NCI-H2029 (cell line): ENCODE data around the gene RGL1.
A peak's percentile ranks its signal among the peaks of the same experiment; 100 is the strongest.

Experiments
- DNase-seq: peaks from one replicate; lab custom pipeline; 2025; lab: John Stamatoyannopoulos, UW

Gene RGL1

DNA sequence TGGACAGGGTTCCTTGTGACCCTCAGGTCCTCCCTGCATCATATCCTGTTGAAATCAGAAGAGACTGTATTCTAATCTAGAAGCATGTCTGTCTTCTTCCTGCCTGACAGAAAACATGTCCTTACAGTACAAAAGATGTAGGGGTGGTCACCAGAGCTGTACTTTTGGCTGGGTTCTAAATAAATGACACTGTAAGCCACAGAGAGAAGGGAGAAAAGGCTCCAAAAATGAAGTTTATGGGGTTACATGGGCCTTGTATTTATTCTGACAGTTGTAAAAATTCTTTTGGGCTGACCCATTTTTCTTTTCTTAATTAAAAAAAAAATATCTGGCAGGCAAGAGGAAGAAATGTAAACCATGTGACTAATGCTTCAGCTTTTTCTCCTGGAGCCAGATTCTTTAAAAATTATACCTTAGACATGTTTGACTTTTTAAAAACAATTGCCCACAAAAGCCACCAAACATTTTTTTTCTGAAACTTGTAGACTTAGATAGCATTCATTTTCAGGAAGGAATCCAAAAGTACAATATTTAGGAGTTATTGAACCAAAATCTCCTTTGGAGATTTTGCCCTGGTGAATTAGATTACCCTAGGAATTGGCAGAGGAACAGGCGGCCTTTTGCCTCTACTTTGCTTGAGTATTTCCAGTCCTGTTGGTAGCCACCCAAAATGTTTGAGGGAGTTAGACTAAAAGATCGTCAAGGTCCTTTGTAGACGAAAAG lies 17.1 kb downstream of the RGL1 start:
- no peak for DNase-seq

GRCh38 chr1:183824291-183824690 lies 19.4 kb downstream of the RGL1 start:
- DNase-seq = no peak

DNA sequence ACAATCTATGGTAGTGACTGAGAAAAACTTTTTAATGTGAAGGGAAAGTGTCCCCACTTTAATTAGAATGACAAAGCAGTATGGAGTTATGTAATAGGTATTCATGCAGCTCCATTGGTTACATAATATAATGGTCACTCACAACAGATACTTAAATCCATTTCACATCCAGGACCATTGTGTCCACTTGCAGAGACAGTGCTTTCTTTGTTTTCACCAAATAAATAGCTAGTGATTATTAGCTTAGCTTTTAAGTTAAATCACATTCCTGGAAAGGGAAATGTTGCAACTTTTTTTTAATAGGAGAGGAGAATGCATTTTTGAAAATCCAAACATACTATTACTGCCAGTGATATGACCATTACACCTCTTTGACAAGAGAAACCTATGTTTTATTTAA lies 22.9 kb downstream of the RGL1 start:
- DNase-seq = no peak

- no peak for DNase-seq
These were observed 25.5 kb downstream of the RGL1 start for GRCh38 chr1:183830389-183830788.

GRCh38 chr1:183831311-183831710 lies 26.4 kb downstream of the RGL1 start:
- DNase-seq = no peak

GRCh38 chr1:183832459-183832858 lies 27.5 kb downstream of the RGL1 start:
- no peak for DNase-seq

GRCh38 chr1:183834568-183834967 lies 29.6 kb downstream of the RGL1 start:
- DNase-seq = peak; percentile 11

GRCh38 chr1:183836598-183836997 lies 31.7 kb downstream of the RGL1 start:
- no peak for DNase-seq

GRCh38 chr1:183837062-183837461 lies 32.1 kb downstream of the RGL1 start:
- no peak for DNase-seq

DNA sequence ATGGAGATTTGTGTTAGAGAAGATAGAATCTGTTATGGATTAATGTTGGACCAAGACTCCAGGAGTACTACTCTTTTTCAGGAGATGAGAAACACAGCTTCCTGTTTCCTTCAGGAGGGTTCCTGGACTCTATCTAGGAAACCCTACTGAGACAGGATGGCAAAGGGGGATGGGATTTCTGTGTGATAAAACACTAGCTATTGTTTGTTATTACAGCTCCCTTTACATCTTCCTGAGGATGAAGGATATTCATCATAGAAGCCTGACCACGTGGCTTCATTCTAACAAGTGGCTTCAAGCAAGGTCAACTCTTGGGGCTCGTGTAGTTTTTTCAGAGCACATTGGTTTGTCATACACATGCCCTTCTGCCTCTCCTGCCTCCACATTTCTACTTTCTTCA lies 33.3 kb downstream of the RGL1 start:
- DNase-seq = no peak

DNA sequence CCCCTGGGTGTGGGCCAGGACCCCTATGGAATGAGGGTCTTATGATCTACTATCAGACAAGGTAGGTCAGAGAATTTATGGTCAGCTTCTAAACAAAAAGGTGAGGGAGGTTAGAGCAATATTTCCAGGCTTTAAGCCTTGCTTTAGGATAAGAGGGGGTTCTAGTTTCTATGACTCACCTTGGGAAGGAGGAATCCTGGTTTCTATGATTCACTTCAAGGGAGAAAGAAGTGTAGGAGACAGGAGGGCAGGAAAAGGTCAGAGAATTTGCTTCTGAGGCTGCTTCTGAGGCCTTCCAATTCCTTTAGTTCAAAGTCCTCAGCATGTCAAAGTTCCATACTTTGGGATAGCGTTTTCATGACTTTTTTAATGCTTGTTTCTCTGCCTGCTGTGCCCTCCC lies 35.2 kb downstream of the RGL1 start:
- no peak for DNase-seq

DNA sequence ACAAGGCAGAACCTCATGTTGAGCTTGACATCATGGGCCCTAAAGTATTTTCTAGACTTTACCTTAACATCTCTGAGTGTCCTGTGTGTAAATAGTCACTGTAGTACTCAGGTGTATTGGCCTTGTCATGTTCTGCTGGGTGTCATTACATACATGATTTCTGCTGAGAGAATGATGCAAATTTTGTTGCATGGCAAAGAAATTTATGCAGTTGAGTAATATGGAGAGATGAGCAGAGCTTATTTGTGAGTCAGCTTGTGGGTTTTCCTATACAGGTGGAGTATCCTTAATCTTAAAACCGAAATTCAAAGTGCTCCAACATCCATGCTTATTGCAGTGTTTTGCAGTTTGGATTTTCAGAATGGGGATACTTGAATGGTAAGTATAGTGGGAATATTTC lies 36.6 kb downstream of the RGL1 start:
- DNase-seq = no peak

- no peak for DNase-seq
These were observed 37.3 kb downstream of the RGL1 start for GRCh38 chr1:183841950-183842794.

- no peak for DNase-seq
These were observed 37.9 kb downstream of the RGL1 start for GRCh38 chr1:183842795-183843144.

- DNase-seq = no peak
These were observed 39.9 kb downstream of the RGL1 start for GRCh38 chr1:183844806-183845205.

- no peak for DNase-seq
These were observed 40.8 kb downstream of the RGL1 start for GRCh38 chr1:183845681-183846080.

DNA sequence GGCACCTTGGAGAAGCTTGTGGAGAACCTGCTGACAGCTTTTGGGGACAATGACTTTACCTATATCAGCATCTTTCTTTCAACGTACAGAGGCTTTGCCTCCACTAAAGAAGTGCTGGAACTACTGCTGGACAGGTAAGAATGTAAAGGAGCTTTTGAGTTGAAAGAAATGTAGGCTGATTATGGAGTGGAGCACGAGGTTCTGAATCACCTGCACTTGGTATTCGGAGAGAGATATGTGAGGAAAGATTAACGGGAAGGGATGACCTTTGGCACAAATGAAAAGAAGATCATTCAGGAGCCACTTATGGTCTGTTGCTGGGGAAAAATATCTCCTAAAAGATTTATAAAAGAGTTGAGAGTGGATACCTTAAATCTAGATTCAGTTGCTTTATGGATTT lies 42.7 kb downstream of the RGL1 start:
- no peak for DNase-seq

GRCh38 chr1:183850852-183851251 lies 45.9 kb downstream of the RGL1 start:
- no peak for DNase-seq

GRCh38 chr1:183859119-183859518 lies 54.2 kb downstream of the RGL1 start:
- DNase-seq = no peak

DNA sequence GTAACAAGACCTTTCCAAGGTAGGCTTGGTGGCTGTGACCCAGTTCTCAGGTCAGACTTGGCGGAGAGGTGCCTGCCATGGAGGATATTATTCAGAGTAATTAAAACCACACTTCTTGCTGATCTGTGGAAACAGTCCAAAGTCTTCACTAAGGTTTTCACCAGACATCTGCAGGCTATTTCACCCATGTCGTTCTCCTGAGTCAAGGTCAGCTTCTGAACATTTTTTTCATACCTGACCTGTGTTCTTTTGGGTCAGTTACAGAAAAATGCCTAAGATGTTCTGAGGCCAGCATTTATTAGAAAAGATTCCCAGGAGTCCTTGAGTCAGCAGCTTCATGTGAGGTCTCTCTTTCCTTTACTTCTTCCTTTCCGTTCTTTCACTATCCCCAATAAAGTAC lies 54.9 kb downstream of the RGL1 start:
- DNase-seq = no peak

GRCh38 chr1:183862967-183863366 lies 58.0 kb downstream of the RGL1 start:
- DNase-seq = no peak

DNA sequence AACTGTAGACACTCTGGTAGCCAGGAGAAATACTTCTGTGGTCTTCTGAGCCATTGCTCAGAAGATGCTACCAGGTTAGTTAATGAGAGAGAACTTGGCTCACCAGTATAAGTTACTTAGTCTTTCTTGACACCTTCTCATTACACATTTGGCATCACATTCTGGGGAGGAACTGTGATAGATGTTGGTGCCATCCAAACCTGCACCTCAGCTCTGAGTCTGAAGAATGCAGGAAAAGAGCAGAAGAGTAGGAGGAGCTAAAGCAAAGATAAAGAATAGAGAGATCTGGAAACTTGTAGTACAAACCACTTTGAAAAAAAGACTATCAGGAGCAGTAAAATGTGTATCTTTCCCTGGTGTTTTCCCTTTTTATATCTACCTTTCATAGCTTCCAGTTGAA lies 58.9 kb downstream of the RGL1 start:
- no peak for DNase-seq

GRCh38 chr1:183864611-183865010 lies 59.7 kb downstream of the RGL1 start:
- no peak for DNase-seq

GRCh38 chr1:183869230-183869629 lies 64.3 kb downstream of the RGL1 start:
- no peak for DNase-seq
